Mucosa of descending colon (tissue), 3 donors: ENCODE results near the gene TNFAIP6. TPM values are rescaled to one million over a fixed set of nuclear protein-coding genes. Genes with fewer than 3 reads are reported as not detected.

ENCODE experiments used
- ATAC-seq: fragments of 200-7000 bp; cut with Tn5 transposase; one replicate; pipeline ENCODE4 v1.9.1; 2020; ENCODE audit warnings: mild to moderate bottlenecking, moderate library complexity
- DNase-seq, 3 donors: peaks; one replicate each; pipeline ENCODE4 v3.0.0-alpha.2; 2020
- H3K36me3 ChIP-seq: fragments of 200-600 bp; one replicate; pipeline ENCODE4 v1.8.0; 2021; ENCODE audit warnings: low read depth, mild to moderate bottlenecking
- H3K4me1 ChIP-seq: fragments of 200-600 bp; one replicate; pipeline ENCODE4 v1.8.0; 2021; ENCODE audit warnings: low read depth, mild to moderate bottlenecking
- H3K4me3 ChIP-seq: fragments of 200-600 bp; one replicate; pipeline ENCODE4 v1.8.0; 2021; ENCODE audit warnings: mild to moderate bottlenecking
- H3K9me3 ChIP-seq: fragments of 200-600 bp; one replicate; pipeline ENCODE4 v1.8.0; 2021; ENCODE audit warnings: mild to moderate bottlenecking
- CTCF ChIP-seq: fragments of 200-600 bp; IDR thresholded peaks from one replicate; pipeline ENCODE4 v1.8.0; 2022; ENCODE audit warnings: antibody characterized with exemption, mild to moderate bottlenecking
- intact Hi-C, 2 donors: fragments of 100-400 bp; cut with DNase I in 1 of 2; cut with micrococcal nuclease in 1 of 2; formaldehyde crosslinking; loops; one replicate each; pipeline versions ENCODE4 v1.11.0 to v1.11.1; 2022; cut with DNase I, micrococcal nuclease
- total RNA-seq, 3 donors: library from RNA; stranded (reverse); fragmentation: NEBNext Ultra II Directional in 2 of 3; extraction: Animal tissue kit (Norgen Biotek cat#: 25700) in 2 of 3; gene quantifications; one replicate each; pipeline versions ENCODE4 v1.2.1 to v1.2.4, GENCODE V29; 2021 to 2023
- donor health status: DM: no; HTN: no; CAD: no; lungs with moderate emphysema.
- donor health status: DM: no; HTN: no; CAD: no.
- donor health status: DM: no; HTN: yes; CAD: no.

Gene TNFAIP6
- total RNA-seq, 3 donors from 2014 or later: 1.1 to 2.3 TPM; not detected in 1

GRCh38 chr2:151380580-151381235, 23.3 kb downstream of the TNFAIP6 start:
- Histone ChIP-seq H3K9me3 (no peaks in the 10 kb centered on the region), H3K4me1 (no peaks in the 10 kb centered on the region), H3K36me3 (no peaks in the 10 kb centered on the region), H3K4me3 (no peak overlapping the region)
- TF ChIP-seq CTCF: no peak
- no peak for DNase-seq
- ATAC-seq: no peak
- intact Hi-C loops: no loop called here

- no peak for ATAC-seq
- H3K9me3 ChIP-seq: no peaks in the 10 kb centered on the region
- TF ChIP-seq CTCF: no peak
- intact Hi-C loops: no loop called here
- H3K4me1 ChIP-seq: no peaks in the 10 kb centered on the region
- no peak for DNase-seq
- H3K4me3 ChIP-seq: no peak overlapping the region
- H3K36me3 ChIP-seq: no peaks in the 10 kb centered on the region
Observed at GRCh38 chr2:151381266-151381665, 23.9 kb downstream of the TNFAIP6 start.

- Histone ChIP-seq H3K36me3 (no peaks in the 10 kb centered on the region), H3K9me3 (no peaks in the 10 kb centered on the region), H3K4me3 (no peak overlapping the region), H3K4me1 (no peaks in the 10 kb centered on the region)
- ATAC-seq (no peak), DNase-seq (no peak)
- intact Hi-C loops: no loop called here
- TF ChIP-seq CTCF: no peak
Observed at GRCh38 chr2:151388011-151388410, 30.6 kb downstream of the TNFAIP6 start.

GRCh38 chr2:151391436-151391835, 34.0 kb downstream of the TNFAIP6 start:
- intact Hi-C loops: no loop called here
- H3K4me1 ChIP-seq: no peaks in the 10 kb centered on the region
- no peak for TF ChIP-seq CTCF
- DNase-seq: no peak
- ATAC-seq: no peak
- no peak overlapping the region for H3K4me3 ChIP-seq
- no peaks in the 10 kb centered on the region for H3K36me3 ChIP-seq
- no peaks in the 10 kb centered on the region for H3K9me3 ChIP-seq

- Histone ChIP-seq H3K4me1 (no peaks in the 10 kb centered on the region), H3K4me3 (no peak overlapping the region), H3K9me3 (no peaks in the 10 kb centered on the region), H3K36me3 (no peaks in the 10 kb centered on the region)
- DNase-seq (no peak), ATAC-seq (no peak)
- no peak for TF ChIP-seq CTCF
- intact Hi-C loops: no loop called here
Observed at GRCh38 chr2:151394509-151394908, 37.1 kb downstream of the TNFAIP6 start.
